ENCODE data around the gene TM7SF2.
"Not testable (repeated sequence)": the region's sequence is repeated elsewhere in the genome, so short reads cannot be mapped to it uniquely, and the experiment has no call there.

Gene TM7SF2

DNA sequence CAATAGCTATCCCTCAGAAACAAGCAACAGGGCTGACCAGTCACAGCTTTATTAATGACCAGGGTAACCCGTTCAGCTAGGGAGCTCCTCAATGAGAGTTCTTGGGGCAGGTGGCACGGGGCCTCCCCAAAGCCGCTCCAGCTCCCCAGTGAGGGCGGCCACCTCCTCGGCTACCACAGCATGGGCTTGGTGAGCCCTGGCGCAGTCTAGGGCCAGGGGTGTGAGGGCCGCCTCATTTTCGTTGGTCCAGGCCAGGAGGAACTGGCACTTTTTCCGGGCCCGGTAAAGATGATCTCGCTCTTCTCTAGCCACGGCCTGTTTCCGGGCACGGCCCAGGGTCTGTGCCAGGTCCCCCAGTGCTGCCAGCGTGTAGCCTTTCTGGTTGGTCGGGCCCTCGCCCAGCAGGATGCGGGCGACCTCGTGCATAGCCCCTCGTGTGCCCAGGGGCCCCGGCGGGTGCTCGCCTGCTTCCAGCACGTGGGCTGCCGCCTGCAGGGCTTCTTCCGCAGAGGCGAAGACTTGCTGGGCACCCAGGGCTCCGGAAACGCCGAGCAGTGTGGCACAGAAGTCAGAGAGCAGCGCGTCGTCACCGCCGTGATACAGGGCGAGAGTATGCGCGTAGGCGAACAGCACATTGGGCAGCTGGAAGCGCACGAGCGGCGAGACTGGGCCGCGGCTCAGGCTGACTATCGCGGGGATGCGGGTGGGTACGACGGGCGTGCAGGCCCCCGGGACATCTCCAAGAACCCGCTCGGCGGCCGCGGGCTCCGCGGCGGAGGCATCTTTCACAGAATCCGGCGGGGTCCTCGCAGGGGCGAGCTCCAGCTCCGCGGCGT is 4.9 kb downstream of the TM7SF2 start:
- no peak for DNase-seq

- DNase-seq: peak; percentile 99
Observed at GRCh38 chr11:65117206-65118096, 5.8 kb downstream of the TM7SF2 start, which contains the start of gene ZNHIT2. Gene ZNHIT2 (minus strand): TSS chr11:65117701. CDS start chr11:65117653, 48 bp downstream.

DNA sequence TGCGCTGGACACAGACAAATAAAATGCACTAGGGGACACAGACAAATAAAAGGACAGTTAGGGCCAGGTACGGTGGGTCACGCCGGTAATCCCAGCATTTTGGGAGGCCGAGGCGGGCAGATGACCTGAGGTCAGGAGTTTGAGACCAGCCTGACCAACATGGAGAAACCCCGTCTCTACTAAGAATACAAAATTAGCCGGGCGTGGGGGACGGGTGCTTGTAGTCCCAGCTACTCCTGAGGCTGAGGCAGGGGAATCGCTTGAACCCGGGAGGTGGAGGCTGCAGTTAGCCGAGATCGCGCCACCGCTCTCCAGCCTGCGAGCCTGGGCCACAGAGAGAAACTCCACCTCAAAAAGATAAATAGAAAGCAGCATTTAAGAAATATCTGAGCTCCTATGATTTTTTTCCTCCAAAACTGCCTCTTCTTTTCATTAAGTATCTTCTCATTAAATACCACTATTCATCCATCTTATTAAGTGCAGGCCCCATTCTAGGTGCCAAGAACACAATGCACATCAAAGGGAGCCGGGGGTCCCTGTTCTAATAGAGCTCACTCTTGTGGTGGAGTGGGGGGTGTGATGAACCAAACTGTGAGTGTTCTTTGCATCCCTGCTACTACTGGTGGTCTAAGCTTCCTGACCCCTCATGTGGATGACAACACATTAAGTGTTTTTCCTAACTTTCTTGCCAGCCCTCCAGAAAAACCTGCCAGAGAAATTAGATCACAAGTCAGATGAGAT is 6.6 kb downstream of the TM7SF2 start:
- no peak for DNase-seq

- not testable (repeated sequence) for DNase-seq
Observed at GRCh38 chr11:65118891-65119669, 7.4 kb downstream of the TM7SF2 start.

GRCh38 chr11:65119670-65119995 is 8.0 kb downstream of the TM7SF2 start:
- DNase-seq: no peak

DNA sequence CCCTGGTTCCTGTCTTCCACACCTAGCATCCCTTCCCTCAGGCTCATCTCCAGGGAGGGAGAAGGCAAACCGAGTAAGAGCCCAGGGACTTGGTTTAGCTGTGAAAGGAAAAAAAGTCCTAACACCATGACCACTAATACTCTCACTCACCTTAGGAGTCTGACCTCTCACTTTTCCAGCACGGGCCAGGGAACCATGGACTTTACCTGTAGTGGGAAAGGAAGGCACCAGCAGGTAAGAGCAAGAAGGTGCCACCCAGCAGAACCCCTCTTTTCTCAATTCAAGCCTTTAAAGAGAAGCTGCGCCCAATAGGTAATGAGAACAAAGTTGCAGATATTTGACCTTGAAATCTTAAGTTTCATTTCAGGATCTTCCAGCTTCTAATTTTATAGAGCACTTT is 9.2 kb downstream of the TM7SF2 start:
- DNase-seq: no peak

- DNase-seq: no peak
Observed at GRCh38 chr11:65121447-65121864, 9.8 kb downstream of the TM7SF2 start.

DNA sequence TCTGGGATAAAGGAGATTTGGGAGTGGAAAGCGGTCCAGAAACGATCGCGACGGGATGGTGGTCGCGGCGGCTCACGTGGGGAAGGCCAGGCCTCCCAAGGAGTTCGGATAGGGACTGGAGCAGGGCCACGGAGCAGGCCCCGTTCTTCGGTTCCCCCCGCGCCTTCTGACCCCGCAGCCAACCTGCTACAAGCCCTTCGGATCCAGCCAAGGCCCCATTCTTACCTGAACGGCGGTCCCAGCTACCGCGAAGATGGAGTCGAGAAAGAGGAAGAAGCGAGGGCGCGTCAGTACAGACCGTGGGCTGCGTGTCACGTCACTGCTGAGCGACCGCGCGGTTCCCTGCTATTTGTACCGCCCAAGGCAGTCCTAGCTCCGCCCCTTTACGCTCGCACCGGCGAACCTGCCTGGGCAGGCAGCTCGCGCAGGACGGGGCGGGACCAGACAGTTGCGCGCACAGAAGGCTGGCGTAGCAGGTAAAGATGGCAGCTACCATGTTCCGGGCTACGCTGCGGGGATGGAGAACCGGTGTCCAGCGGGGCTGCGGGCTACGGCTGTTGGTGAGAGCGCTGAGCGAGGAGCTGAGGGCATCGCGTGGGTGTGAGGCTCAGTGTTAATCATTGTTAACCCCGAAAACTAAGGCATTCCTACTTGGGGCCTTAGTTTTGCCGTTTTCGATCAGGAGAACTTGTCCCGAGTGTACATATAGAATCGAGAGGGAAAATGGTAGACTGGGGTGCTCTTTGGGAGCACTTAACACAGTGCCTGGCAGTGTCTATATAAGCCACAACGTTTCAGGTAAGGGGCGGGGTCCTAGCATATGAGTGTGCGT is 10.4 kb downstream of the TM7SF2 start, which contains the start of the genes FAU and MRPL49:
FAU (minus strand) TSS at position 270 of the 832 bp plus-strand sequence. CDS start 321 bp downstream, outside the sequence.
MRPL49 (plus strand) TSS at position 457 of the 832 bp plus-strand sequence; CDS start at position 483, 26 bp downstream.
- DNase-seq: peak; percentile 97

DNA sequence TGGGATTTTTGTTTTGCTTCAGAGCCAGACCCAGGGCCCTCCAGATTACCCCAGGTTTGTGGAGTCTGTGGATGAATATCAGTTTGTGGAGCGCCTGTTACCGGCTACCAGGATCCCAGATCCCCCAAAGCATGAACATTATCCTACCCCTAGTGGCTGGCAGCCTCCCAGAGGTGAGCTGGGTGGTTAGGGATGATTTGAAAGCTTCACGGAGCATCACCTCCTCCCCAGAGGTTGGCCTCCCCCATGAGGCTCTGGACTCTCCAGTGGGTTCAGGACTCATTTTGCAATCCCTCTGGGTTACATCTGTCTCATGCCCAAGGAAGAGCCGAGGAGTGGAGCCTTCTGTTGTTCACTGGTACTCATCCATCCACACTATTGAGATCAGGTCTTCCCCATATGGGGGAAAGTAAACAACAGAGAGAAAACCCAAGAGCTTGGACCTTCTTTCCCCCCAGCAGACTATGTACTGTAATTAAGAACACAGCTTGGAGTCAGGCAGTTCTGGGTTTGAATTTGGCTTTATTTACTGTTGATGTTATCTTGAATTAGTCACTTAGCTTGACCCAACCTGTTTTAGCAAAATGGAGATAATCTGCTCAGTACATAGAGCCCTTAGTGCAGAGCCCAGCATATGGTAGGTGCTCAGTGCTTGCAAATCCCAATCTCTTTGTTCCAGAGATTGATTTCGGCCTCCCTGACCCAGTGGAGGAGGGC is 13.0 kb downstream of the TM7SF2 start:
- DNase-seq: no peak

DNA sequence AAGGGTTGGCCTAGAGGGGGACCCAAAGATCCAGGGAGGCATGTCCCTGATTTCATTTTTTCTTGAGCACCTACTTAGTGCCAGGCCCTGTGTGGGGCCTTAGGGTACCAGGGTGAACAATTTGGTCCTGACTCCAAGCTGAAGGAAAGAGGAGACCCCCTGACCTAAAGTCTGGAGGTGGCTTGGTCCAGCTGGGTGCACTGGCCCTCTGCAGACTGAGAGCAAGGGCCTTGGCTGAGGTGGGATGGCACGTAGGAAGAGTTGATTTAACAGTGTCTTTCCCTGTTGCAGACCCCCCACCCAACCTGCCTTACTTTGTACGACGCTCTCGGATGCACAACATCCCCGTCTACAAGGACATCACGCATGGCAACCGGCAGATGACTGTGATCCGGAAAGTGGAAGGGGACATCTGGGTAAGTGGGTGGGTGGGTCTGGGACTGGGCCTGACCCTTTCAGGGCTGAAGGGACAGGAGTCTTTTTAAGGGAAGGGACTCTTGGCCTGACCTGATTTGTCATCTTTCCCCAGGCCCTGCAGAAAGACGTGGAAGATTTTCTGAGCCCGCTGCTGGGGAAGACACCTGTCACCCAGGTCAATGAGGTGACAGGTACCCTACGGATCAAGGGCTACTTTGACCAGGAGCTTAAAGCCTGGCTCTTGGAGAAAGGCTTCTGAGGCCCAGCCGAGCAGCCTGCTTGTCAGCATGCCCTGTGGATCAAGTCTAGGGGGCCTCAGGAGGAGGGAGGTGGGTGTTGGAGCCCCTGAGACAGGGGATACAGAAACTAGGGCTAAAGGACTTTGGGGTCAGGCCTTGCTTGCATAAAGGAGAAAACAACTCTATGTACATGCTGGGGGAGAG is 13.8 kb downstream of the TM7SF2 start:
- no peak for DNase-seq

DNA sequence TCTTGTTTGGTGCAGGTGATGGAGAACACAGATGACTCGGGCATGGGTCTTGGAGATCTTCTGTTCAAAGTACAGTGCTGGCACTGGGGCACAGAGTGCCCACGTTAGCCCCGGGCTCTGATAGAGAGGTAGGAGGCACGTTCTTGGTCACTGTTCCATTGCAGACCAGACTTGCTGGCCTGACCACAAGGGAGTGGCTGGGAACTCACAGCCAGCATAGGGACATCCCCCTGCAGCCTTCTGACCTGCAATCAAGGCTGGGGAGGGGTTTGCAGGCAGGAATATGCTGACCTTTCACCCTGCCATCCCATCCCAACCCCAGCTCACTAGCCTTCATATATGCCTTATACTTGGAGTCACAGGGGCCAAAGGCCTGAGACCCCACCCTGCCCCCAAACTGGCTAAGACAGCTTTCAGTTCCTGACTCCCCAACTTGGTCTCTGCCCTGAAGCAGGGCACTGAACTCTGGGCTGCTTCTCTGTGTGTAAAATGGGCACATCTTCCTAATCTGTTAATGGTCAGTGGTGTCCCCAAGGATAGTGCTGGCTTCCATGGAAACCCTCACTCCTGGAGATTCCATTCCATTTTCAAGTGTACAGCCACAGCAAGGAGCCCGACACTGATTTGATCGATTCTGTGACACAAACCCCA is 15.1 kb downstream of the TM7SF2 start:
- DNase-seq: no peak

DNA sequence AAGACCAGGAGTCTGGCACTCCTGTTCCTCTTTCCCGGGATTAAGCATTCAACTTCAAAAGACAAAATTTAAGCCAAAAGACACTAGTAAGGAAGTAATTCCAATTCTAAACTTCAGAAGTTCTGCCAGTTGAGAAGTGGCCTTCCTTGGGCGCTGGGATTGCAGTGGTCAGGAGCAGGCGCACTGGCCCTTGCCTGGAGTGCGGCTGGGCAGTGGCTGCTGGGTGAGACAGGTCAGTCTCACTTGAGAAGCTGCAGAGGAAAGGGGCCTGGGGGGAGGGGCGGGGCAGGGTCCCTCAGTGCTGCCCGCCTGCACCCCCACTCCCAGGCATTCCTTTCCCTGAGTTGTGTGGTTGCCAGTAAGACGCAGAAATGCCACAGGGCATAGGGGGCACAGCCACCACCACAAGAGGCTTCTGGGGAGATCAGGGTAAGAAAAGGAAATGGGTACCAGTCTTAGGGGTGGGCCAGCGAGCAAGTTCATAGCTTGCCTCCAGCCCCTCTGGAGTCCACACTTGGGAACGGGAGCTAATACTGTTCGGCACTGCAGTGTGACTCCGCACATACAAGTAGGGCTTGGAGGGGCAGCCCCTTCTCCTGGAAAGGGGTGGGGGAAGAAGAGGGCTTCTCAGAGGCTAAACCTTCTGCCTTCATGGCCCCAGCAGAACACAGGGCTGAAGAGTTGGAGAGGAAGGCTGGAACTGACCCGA is 16.0 kb downstream of the TM7SF2 start:
- peak; percentile 18 for DNase-seq

DNA sequence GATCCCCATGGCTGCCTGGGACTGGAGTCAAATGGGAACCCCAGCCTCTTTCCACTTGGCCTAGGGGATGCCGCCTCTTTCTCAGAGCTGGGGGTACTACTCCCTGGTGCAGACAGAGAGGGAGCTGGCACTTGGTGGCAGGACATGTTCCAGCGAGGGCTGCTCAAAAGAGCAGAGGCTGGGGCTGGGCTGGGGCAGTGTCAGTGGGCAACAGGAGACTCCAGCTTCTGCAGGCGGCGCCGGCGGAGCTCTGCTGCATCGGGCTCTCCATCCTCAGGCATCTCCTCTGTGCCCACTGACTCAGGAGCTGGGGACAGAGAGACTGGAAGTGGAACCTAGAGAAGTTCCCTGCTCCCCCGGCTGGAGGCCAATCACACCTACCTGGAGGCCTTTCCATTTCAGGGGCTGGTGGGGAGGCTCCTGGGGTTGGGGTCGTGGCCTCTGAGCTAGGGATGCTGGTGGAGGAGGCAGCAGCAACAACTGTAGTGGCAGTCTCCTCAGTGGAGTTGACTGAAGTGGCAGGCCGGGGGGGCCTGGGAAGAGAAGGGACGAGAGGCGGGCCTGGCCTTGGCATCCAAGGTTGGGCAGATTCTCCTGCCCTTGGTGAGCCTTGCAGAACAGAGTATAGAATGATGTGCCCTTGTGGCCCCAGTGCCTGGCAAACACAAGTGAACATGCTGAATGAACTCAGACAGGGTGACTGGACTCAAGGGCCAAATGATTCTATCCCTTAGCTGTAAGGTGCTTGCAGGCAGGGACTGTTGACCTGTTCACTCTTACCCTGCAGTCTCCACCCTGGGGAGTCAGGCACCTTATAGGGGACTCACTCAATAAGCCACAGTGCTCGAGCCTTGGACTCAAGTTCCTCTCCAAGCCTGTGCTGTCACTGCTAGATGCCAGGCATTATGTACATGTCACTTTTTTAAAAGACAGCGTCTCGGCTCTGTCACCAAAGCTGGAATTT is 16.8 kb downstream of the TM7SF2 start:
- peak; percentile 18 for DNase-seq

DNA sequence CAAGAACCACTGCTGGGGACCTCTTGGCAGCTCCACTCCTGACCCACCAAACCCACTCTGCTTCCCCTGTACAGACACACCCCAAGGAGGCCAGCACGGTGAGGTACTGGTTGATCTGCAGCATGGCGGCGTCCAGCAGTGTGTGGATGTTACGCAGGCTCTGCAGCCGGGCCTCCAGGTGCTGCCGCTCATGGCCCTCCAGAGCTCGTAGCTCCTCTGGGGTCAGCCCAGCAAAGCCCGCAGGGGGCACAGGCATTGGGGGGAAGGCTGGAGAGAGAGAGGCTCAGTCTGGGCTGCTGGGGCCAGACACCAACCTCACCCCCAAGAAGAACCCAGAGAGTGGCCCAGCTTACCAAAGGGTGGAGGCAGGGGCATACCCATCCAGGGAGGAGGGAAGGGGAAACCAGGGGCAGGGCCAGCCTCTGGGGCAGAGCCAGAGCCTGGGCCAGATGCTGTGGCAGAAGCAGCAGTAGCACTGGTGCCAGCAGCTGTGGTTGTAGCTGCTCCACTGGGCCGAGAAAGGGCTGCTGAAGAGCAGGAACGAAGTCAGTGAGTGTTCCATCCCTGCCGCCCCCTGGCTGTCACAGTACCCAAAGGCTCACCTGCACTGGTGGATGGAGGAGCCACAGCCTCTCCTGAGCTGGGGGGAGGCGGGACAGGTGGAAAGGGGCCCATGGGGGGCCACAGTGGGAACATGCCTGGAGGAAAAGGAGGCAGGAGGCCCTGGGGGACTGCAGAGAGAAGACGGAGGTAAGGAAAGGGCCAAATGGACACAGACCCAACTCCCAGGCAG is 18.2 kb downstream of the TM7SF2 start:
- peak; percentile 18 for DNase-seq

DNA sequence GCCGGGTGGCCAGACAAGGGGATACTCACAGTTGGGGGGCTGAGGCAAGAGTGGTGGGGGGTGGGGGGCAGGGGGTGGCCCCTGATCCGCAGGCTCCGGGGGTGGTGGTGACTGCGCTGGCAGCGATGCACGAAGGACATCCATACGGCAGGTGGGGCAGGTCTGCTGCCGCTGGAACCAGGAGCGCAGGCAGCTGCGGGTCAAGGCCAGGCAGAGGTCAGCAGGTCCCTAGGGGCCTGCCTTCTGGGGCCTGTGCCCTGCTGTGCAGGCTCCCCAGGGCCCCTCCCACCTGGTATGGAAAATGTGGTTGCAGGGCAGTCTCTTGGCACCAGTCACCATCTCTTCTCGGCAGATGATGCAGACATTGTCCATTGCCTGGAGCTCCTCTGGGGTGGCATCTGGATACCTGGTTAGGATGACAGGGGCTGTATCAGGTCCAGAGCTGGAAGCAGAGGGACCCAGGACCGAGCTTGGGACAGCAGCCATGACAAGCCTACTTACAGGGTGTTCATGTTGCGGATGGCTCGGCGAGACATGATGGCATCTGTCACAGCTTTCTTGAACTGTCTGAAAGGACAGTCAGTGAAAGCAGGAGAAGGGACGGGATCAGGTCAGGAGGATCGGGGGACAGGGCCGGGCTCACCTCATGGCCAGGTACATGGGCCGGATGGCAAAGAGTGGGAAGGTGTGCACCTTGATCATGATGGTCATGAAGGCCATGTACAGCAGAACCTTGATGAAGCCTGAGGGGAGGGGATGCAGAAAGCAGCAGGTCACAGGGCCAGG is 19.2 kb downstream of the TM7SF2 start:
- peak; percentile 16 for DNase-seq
